NT2/D1 (cell line): ENCODE measurements around the gene ANKS3.

ENCODE experiments used
- SUZ12 ChIP-seq: IDR thresholded peaks from 2 replicates; pipeline ENCODE4 v1.6.1; 2011; ENCODE audit not compliant: insufficient read length, insufficient read depth; ENCODE audit errors: extremely low read depth
- YY1 ChIP-seq: IDR thresholded peaks from 2 replicates; pipeline ENCODE4 v1.6.1; 2011; ENCODE audit not compliant: insufficient read length, insufficient read depth
- ZNF274 ChIP-seq: IDR thresholded peaks from 2 replicates; pipeline ENCODE4 v1.6.1; 2011; ENCODE audit warnings: mild to moderate bottlenecking, low read depth, low read length

- TF ChIP-seq SUZ12 (no peak), YY1 (no peak), ZNF274 (no peak)
These were observed 36.9 kb downstream of the ANKS3 start for GRCh38 chr16:4696905-4697847.
